ENCODE measurements around the gene TBC1D4. TPM values are rescaled to one million over a fixed set of nuclear protein-coding genes. Genes with fewer than 3 reads are reported as not detected.

The TBC1D4 gene
- total RNA-seq, 2 donors from 2014 or later = 27.6 to 56.1 TPM

DNA sequence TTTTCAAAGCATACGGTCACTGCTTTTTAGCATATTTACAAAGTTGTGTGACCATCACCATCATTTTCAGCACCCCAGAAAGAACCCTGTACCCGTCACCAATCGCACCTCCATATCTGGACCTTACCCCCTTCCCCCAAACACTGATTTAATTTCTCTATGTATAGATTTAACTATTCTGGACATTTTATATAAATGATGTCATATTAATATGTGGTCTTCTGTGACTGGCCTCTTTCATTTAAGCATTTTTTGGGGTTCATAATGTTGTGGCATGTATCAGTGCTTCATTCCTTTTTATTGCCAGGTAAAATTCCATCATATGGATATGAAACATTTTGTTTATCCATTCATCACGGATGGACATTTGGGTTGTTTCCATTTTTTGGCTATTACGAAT lies 74.0 kb downstream of the TBC1D4 start:
- H3K9me3 ChIP-seq = no peaks in the 10 kb centered on the region
- DNase-seq (ENCODE audit: low spot score) = no peak
- intact Hi-C loops (cut with DNase I) = no loop called here
- H3K27me3 ChIP-seq (replicated peaks; ENCODE audit: insufficient read depth) = no peaks in the 10 kb centered on the region
- TF ChIP-seq, protein P1, sequence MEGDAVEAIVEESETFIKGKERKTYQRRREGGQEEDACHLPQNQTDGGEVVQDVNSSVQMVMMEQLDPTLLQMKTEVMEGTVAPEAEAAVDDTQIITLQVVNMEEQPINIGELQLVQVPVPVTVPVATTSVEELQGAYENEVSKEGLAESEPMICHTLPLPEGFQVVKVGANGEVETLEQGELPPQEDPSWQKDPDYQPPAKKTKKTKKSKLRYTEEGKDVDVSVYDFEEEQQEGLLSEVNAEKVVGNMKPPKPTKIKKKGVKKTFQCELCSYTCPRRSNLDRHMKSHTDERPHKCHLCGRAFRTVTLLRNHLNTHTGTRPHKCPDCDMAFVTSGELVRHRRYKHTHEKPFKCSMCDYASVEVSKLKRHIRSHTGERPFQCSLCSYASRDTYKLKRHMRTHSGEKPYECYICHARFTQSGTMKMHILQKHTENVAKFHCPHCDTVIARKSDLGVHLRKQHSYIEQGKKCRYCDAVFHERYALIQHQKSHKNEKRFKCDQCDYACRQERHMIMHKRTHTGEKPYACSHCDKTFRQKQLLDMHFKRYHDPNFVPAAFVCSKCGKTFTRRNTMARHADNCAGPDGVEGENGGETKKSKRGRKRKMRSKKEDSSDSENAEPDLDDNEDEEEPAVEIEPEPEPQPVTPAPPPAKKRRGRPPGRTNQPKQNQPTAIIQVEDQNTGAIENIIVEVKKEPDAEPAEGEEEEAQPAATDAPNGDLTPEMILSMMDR (IDR thresholded peaks at IDR 0.05) = no peak
- TF ChIP-seq POLR2AphosphoS5 (IDR thresholded peaks at IDR 0.05) (no peak), POLR2A (IDR thresholded peaks at IDR 0.05) (no peak)
- WGBS = 98% methylated on average over 5 of the region's 5 CpGs
- H3K36me3 ChIP-seq = no peaks in the 10 kb centered on the region
- no peak overlapping the region for H3K4me3 ChIP-seq
- no peak overlapping the region for H3K27ac ChIP-seq
- H3K4me1 ChIP-seq (replicated peaks) = no peaks in the 10 kb centered on the region

DNA sequence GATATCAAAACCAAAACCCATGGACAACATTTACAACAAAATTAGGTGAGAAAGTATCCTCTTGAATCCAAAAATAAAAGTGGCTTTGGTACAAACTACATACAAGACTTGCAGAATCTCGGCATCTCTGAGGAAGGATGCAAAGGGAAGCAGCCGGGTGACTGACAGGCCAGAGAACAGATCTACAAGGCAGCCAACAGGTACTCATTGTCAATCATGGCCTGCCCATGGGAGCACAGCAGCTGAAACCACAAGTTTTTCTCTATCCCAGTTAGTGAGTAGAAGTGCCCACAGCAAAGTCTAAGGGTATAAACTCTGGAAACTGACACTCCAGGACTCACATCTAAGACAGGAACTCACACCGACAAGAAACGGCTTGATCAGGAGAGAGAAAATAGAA lies 74.5 kb downstream of the TBC1D4 start:
- TF ChIP-seq POLR2A (IDR thresholded peaks at IDR 0.05) = no peak
- no peak for TF ChIP-seq POLR2AphosphoS5 (IDR thresholded peaks at IDR 0.05)
- TF ChIP-seq, protein P1 (IDR thresholded peaks at IDR 0.05) = no peak
- 96% methylated on average over 4 of the region's 4 CpGs for WGBS
- no peak for DNase-seq (ENCODE audit: low spot score)
- Histone ChIP-seq H3K36me3 (no peaks in the 10 kb centered on the region), H3K27me3 (replicated peaks; ENCODE audit: insufficient read depth) (no peaks in the 10 kb centered on the region), H3K4me1 (replicated peaks) (no peaks in the 10 kb centered on the region), H3K4me3 (no peak overlapping the region), H3K27ac (no peak overlapping the region), H3K9me3 (no peaks in the 10 kb centered on the region)
- intact Hi-C loops (cut with DNase I) = no loop called here

DNA sequence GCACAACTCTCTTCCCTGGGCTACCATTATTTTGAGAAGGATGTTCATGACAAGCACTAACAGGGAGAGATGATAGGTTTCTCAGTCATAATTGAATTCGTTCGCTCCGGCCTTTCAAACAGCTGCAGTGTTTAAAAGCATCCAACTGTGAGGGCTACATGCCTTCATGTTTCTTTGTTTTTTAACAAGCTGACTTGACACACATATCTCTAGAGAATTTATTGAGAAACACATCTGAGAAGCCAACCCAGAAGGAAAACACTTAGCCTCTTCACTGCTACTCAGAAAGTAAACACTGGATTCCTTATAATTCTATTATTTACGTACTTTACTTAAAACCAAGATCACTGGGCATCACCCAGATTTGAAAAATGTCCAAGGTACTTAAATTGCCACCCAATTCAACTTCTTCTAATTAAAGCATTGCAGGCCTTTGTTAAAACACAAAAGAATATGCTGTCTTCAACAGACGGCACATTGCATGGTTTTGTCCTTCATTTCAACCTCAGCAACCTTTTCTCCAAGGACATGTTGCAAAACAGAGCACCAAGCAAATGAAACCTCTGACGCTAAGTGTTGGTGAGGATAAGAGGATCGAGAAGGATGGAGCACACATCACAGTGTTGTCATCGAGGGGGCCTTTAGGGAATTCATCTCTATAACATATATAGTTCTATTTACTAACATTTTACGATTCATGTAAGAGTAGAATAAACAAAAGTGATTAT lies 75.8 kb downstream of the TBC1D4 start:
- no peak for TF ChIP-seq POLR2AphosphoS5 (IDR thresholded peaks at IDR 0.05)
- TF ChIP-seq POLR2A (IDR thresholded peaks at IDR 0.05) = no peak
- TF ChIP-seq, protein P1 (IDR thresholded peaks at IDR 0.05) = no peak
- Histone ChIP-seq H3K36me3 (no peaks in the 10 kb centered on the region), H3K27ac (no peak overlapping the region), H3K27me3 (replicated peaks; ENCODE audit: insufficient read depth) (no peaks in the 10 kb centered on the region), H3K9me3 (no peaks in the 10 kb centered on the region), H3K4me3 (no peak overlapping the region), H3K4me1 (replicated peaks) (no peaks in the 10 kb centered on the region)
- intact Hi-C loops (cut with DNase I) = no loop called here
- 56% methylated on average over 9 of the region's 9 CpGs for WGBS
- DNase-seq (ENCODE audit: low spot score) = no peak

DNA sequence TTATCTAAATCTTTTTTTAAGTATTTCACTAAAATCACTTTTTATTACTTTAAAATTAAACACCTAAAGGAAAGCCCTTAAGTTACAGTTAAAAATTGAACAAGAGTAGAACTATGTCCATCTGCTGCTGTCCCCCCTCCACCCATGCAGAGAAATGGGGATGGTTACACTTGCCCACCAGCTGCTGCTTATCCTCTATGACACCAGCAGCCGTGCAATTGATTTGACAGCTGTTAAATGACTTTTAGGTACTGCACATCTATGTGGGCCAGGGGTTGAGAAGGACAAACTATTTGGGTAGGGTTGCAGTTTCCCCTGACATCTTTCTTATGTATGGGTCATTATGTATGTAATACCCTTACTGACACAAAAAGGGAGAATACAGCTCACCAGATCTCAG lies 77.2 kb downstream of the TBC1D4 start:
- Histone ChIP-seq H3K4me3 (no peak overlapping the region), H3K27me3 (replicated peaks; ENCODE audit: insufficient read depth) (no peaks in the 10 kb centered on the region), H3K36me3 (no peaks in the 10 kb centered on the region), H3K9me3 (no peaks in the 10 kb centered on the region), H3K4me1 (replicated peaks) (no peaks in the 10 kb centered on the region), H3K27ac (no peak overlapping the region)
- no peak for DNase-seq (ENCODE audit: low spot score)
- WGBS = 86% methylated on average over 1 of the region's 1 CpG
- intact Hi-C loops (cut with DNase I) = no loop called here
- TF ChIP-seq POLR2A (IDR thresholded peaks at IDR 0.05) (no peak), POLR2AphosphoS5 (IDR thresholded peaks at IDR 0.05) (no peak)
- TF ChIP-seq, protein P1 (IDR thresholded peaks at IDR 0.05) = no peak

DNA sequence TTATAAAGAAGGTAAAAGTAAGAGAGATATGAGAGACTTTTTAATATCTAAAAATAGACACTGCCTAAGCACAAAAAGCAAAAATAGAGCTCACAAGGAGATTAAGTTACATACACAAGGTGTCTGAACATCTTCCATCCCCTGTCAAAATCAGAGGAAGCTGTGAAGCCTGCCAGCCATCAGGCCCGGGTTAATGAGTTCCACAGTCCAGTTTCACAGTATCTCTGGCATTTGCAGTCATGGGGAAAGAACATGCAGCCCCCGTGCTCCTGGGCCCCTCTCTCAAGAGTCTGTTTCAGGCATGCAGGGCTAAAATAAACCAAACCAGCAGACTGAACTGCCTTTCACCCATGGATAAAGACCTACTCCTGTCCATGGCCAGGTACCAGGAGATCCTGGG lies 79.2 kb downstream of the TBC1D4 start:
- TF ChIP-seq, protein P1 (IDR thresholded peaks at IDR 0.05) = no peak
- TF ChIP-seq POLR2A (IDR thresholded peaks at IDR 0.05) (no peak), POLR2AphosphoS5 (IDR thresholded peaks at IDR 0.05) (no peak)
- Histone ChIP-seq H3K27ac (no peak overlapping the region), H3K4me3 (no peak overlapping the region), H3K27me3 (replicated peaks; ENCODE audit: insufficient read depth) (no peaks in the 10 kb centered on the region), H3K9me3 (no peaks in the 10 kb centered on the region), H3K4me1 (replicated peaks) (no peaks in the 10 kb centered on the region), H3K36me3 (no peaks in the 10 kb centered on the region)
- DNase-seq (ENCODE audit: low spot score) = no peak
- intact Hi-C loops (cut with DNase I) = no loop called here
- 39% methylated on average over 2 of the region's 2 CpGs for WGBS

Measured in prostate gland (tissue), 2 donors.